ENCODE data around the gene INVS. TPM values are rescaled to one million over a fixed set of nuclear protein-coding genes. Genes with fewer than 3 reads are reported as not detected.

INVS gene
- total RNA-seq, 1 experiment from 2014 or later = 21.1 TPM

GRCh38 chr9:100170556-100170955 is 71.5 kb downstream of the INVS start:
- H3K9ac ChIP-seq (ENCODE audit: low read length) = no peak overlapping the region
- DNase-seq (ENCODE audit: low read depth, low spot score) = no peak
- RAD21 ChIA-PET (ENCODE audit: low non-redundant PET in 1 of 2, low total read pairs in 2 of 2, uncharacterized antibody in 2 of 2, unreplicated experiment in 2 of 2) = no interaction called here
- H4K20me1 ChIP-seq (ENCODE audit: insufficient read depth) = no peaks in the 10 kb centered on the region
- H3K27me3 ChIP-seq (ENCODE audit: insufficient read depth, low read length) = no peaks in the 10 kb centered on the region
- H3K4me3 ChIP-seq (replicated peaks in 1 of 2; ENCODE audit: low read depth in 1 of 2, low read length in 2 of 2) = no peak overlapping the region
- no peak overlapping the region for H3K27ac ChIP-seq (ENCODE audit: low read depth, low read length)
- POLR2A ChIA-PET = no interaction called here
- CTCF ChIA-PET = no interaction called here
- no peak overlapping the region for H3K4me2 ChIP-seq (ENCODE audit: low read length)
- H3K36me3 ChIP-seq (ENCODE audit: control insufficient read depth in 1 of 2, insufficient read depth in 2 of 2, low read length in 2 of 2) = no peaks in the 10 kb centered on the region
- BruUV-seq (replicated peaks) = no TSS peak
- ATAC-seq = no peak
- intact Hi-C loops (cut with micrococcal nuclease) = no loop called here
- H2AFZ ChIP-seq (ENCODE audit: low read depth, low read length, poor library complexity, severe bottlenecking) = no peak overlapping the region
- no peaks in the 10 kb centered on the region for H3K79me2 ChIP-seq (ENCODE audit: insufficient read depth, low read length)
- H3K9me3 ChIP-seq (ENCODE audit: control insufficient read depth in 1 of 2, insufficient read depth in 1 of 2, low read depth in 1 of 2, low read length in 2 of 2) = no peaks in the 10 kb centered on the region
- H3K9me2 ChIP-seq (ENCODE audit: insufficient read depth) = no peaks in the 10 kb centered on the region
- no peak for TF ChIP-seq TCF7L2 (IDR thresholded peaks at IDR 0.05; ENCODE audit: borderline replicate concordance, extremely low read depth, insufficient read depth, insufficient read length)
- TF ChIP-seq ZBTB33 (IDR thresholded peaks at IDR 0.05; ENCODE audit: extremely low read depth, insufficient replicate concordance, low read length) = no peak
- TF ChIP-seq CEBPB (IDR thresholded peaks at IDR 0.05; ENCODE audit: low read depth) = no peak
- TF ChIP-seq SP1 (IDR thresholded peaks at IDR 0.05; ENCODE audit: low read depth) = no peak
- no peak for TF ChIP-seq YY1 (IDR thresholded peaks at IDR 0.05; ENCODE audit: extremely low read depth, insufficient replicate concordance, low read depth, low read length)
- TF ChIP-seq, protein P1, sequence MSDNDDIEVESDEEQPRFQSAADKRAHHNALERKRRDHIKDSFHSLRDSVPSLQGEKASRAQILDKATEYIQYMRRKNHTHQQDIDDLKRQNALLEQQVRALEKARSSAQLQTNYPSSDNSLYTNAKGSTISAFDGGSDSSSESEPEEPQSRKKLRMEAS (IDR thresholded peaks at IDR 0.05) = no peak
- TF ChIP-seq CTCF (IDR thresholded peaks at IDR 0.05 in 2 of 3, conservative IDR thresholded peaks at IDR 0.05 in 1 of 3; ENCODE audit: borderline replicate concordance in 1 of 3, insufficient read depth in 1 of 3, low read depth in 2 of 3, low read length in 2 of 3) = no peak
- TF ChIP-seq CBX3 (IDR thresholded peaks at IDR 0.05; ENCODE audit: low read depth) = no peak
- TF ChIP-seq JUND (IDR thresholded peaks at IDR 0.05) = no peak
- no peak for TF ChIP-seq RAD21 (IDR thresholded peaks at IDR 0.05; ENCODE audit: low read depth)
- no peak for TF ChIP-seq FOSL1 (IDR thresholded peaks at IDR 0.05; ENCODE audit: low read depth)
- TF ChIP-seq SRF (IDR thresholded peaks at IDR 0.05; ENCODE audit: low read depth) = no peak
- no peaks in the 10 kb centered on the region for H3K4me1 ChIP-seq (ENCODE audit: control insufficient read depth in 1 of 2, insufficient read depth in 2 of 2, low read length in 2 of 2)

All from HCT116 (cell line).